Ovary (tissue), 9 donors: ENCODE measurements around the gene LMX1B. TPM values are rescaled to one million over a fixed set of nuclear protein-coding genes. Genes with fewer than 3 reads are reported as not detected.

Experiments used
- DNase-seq, 5 donors: peaks; one replicate each; pipeline ENCODE4 v3.0.0-alpha.2; 2019 to 2020
- H3K27ac ChIP-seq, 2 donors: fragments of 200-600 bp; one replicate each; pipeline versions ENCODE4 v1.5.1 to v1.8.0; 2019 to 2022
- H3K27me3 ChIP-seq: fragments of 200-600 bp; one replicate; pipeline ENCODE4 v1.8.0; 2022
- H3K36me3 ChIP-seq: fragments of 200-600 bp; sonication (generic); one replicate; pipeline ENCODE4 v1.5.1; 2019
- H3K4me1 ChIP-seq: one replicate; pipeline ENCODE4 v1.8.1; 2013; ENCODE audit warnings: mild to moderate bottlenecking, moderate library complexity; ENCODE audit not compliant: insufficient read depth
- H3K4me3 ChIP-seq: fragments of 200-600 bp; sonication (generic); one replicate; pipeline ENCODE4 v1.5.1; 2017
- H3K9me3 ChIP-seq, 2 donors: fragments of 200-600 bp in 1 of 2; sonication (generic) in 1 of 2; one replicate each; pipeline versions ENCODE4 v1.5.1 to v1.8.1; 2013 to 2019; ENCODE audit warnings: mild to moderate bottlenecking in 1 of 2, moderate library complexity in 1 of 2
- EP300 ChIP-seq: sonication (generic); formaldehyde crosslinking; IDR thresholded peaks from one replicate; pipeline ENCODE4 v1.6.1; 2017; ENCODE audit warnings: antibody characterized with exemption
- POLR2A ChIP-seq: fragments of 450-650 bp; IDR thresholded peaks from one replicate; pipeline ENCODE4 v1.6.1; 2017; ENCODE audit warnings: antibody characterized with exemption, mild to moderate bottlenecking, moderate library complexity
- WGBS, 3 donors: extraction: QIAGEN DNeasy Blood & Tissue Kit in 1 of 3; methylation state at CpG; one replicate each; pipeline versions ENCODE4 v1.1.5 to v1.1.7; 2013 to 2017; 5-methylcytosine and 5-hydroxymethylcytosine counted together
- intact Hi-C, 4 donors: fragments of 100-400 bp; cut with DNase I; formaldehyde crosslinking; loops; one replicate each; pipeline versions ENCODE4 v1.11.0 to v1.15.1; 2022 to 2023
- polyA plus RNA-seq, 2 donors: library from polyadenylated mRNA; stranded (reverse); fragments of 200-250 nt in 1 of 2; fragments of 350-450 nt in 1 of 2; fragmentation: Illumina TruSeq in 1 of 2; extraction: RNeasy Lipid Tissue Mini Kit (QIAGEN cat#74804) in 1 of 2; gene quantifications; one replicate each; pipeline ENCODE4 v1.2.3, GENCODE V29; 2013 to 2014
- total RNA-seq, 7 donors: library from RNA; depleted of rRNA in 2 of 7; stranded (reverse); fragments of >200 nt in 2 of 7; fragmentation: NEBNext Ultra II Directional in 3 of 7; extraction: Animal tissue kit (Norgen Biotek cat#: 25700) in 3 of 7; gene quantifications; one replicate each; pipeline versions ENCODE4 v1.1.0 to v1.2.4, GENCODE V29; 2016 to 2023
- TF ChIP-seq, protein P1 (sequence below), 3 donors: fragments of 450-650 bp in 2 of 3; fragments of 200-600 bp in 1 of 3; IDR thresholded peaks; one replicate each; pipeline versions ENCODE4 v1.5.1 to v1.8.0; 2016 to 2022; ENCODE audit warnings: antibody characterized with exemption in 3 of 3, mild to moderate bottlenecking in 1 of 3
- donor health status: DM: no; HTN: no; CAD: no; lungs with moderate emphysema.
- donor health status: DM: no; HTN: no; CAD: no.
- donor health status: Bipolar disorder and iron deficiency.
- donor health status: DM: yes; HTN: yes; CAD: no.
- donor health status: DM: no; HTN: no; CAD: no.
- donor health status: DM: yes; HTN: yes; CAD: no.

Gene LMX1B
- total and polyA plus RNA-seq, 9 donors = 0.08 to 0.20 TPM; not detected in 7

DNA sequence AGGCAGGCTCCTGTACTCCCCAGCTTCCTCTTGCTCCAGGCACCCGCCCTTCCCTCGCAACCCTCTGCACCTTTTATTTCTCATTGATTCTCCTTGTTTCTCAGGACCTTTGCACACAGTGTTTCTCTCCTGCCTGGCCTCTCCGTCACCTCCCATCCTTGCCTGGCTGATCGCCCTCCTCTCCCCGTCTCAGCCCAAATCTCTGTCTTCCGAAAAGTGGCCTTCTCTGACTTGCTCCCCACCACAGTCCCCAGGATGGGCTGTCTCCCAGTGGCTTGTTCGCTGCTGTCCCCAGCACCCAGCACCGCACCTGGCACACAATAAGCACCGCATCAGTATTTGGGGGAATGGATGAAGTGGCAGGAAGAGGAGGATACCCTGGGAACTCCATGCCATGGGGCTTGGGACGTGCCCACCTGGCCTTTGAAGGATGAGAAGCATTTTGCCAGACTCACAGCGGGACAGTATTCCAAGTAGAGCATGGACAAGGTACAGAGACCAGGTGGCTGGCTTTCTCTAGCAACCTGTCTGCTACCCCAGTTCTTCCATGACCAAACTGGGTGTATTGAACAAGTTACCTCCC is 62.5 kb downstream of the LMX1B start:
- no peak for TF ChIP-seq EP300
- TF ChIP-seq, protein P1, sequence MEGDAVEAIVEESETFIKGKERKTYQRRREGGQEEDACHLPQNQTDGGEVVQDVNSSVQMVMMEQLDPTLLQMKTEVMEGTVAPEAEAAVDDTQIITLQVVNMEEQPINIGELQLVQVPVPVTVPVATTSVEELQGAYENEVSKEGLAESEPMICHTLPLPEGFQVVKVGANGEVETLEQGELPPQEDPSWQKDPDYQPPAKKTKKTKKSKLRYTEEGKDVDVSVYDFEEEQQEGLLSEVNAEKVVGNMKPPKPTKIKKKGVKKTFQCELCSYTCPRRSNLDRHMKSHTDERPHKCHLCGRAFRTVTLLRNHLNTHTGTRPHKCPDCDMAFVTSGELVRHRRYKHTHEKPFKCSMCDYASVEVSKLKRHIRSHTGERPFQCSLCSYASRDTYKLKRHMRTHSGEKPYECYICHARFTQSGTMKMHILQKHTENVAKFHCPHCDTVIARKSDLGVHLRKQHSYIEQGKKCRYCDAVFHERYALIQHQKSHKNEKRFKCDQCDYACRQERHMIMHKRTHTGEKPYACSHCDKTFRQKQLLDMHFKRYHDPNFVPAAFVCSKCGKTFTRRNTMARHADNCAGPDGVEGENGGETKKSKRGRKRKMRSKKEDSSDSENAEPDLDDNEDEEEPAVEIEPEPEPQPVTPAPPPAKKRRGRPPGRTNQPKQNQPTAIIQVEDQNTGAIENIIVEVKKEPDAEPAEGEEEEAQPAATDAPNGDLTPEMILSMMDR (IDR thresholded peaks at IDR 0.05) = no peak
- TF ChIP-seq POLR2A = no peak
- Histone ChIP-seq H3K4me1 (peaks cover 5% of the 10 kb centered on the region), H3K9me3 (no peaks in the 10 kb centered on the region), H3K27me3 (peaks cover 7% of the 10 kb centered on the region), H3K4me3 (no peak overlapping the region), H3K36me3 (no peaks in the 10 kb centered on the region), H3K27ac (no peak overlapping the region)
- WGBS, 3 donors = 24 to 43% (median 33%) methylated on average over 11 of the region's 11 CpGs
- no peak for DNase-seq
- intact Hi-C loops = no loop called here

DNA sequence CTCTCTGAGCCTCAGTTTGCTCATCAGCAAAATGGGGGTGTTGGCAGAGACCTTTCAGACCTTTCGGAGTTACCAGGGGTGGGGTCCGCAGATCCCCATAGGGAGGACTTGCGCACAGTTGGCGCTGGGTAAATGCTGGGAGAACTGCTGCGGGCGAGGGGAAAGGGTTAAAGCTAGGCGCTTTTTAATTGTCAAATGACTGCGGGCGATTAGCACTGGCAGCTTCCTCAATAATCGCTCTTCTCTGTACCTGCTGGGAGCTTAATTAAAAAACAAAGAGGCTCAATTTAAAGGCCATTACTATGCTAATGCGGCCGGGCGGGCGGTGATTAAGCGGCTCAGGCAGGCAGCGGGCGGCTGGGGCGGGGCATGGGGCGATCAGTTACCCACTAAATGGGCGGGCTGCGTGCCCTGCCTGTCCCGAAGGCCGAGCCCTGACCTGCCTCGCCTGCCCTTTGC is 63.0 kb downstream of the LMX1B start:
- TF ChIP-seq EP300 (no peak), POLR2A (no peak)
- TF ChIP-seq, protein P1 (IDR thresholded peaks at IDR 0.05) = no peak
- H3K27ac ChIP-seq = no peak overlapping the region
- intact Hi-C loops = no loop called here
- H3K27me3 ChIP-seq = peaks cover 7% of the 10 kb centered on the region
- no peak overlapping the region for H3K4me3 ChIP-seq
- no peaks in the 10 kb centered on the region for H3K36me3 ChIP-seq
- WGBS, 3 donors = 11 to 22% (median 17%) methylated on average over 24 of the region's 24 CpGs
- DNase-seq = no peak
- H3K9me3 ChIP-seq = no peaks in the 10 kb centered on the region
- peaks cover 3% of the 10 kb centered on the region for H3K4me1 ChIP-seq

DNA sequence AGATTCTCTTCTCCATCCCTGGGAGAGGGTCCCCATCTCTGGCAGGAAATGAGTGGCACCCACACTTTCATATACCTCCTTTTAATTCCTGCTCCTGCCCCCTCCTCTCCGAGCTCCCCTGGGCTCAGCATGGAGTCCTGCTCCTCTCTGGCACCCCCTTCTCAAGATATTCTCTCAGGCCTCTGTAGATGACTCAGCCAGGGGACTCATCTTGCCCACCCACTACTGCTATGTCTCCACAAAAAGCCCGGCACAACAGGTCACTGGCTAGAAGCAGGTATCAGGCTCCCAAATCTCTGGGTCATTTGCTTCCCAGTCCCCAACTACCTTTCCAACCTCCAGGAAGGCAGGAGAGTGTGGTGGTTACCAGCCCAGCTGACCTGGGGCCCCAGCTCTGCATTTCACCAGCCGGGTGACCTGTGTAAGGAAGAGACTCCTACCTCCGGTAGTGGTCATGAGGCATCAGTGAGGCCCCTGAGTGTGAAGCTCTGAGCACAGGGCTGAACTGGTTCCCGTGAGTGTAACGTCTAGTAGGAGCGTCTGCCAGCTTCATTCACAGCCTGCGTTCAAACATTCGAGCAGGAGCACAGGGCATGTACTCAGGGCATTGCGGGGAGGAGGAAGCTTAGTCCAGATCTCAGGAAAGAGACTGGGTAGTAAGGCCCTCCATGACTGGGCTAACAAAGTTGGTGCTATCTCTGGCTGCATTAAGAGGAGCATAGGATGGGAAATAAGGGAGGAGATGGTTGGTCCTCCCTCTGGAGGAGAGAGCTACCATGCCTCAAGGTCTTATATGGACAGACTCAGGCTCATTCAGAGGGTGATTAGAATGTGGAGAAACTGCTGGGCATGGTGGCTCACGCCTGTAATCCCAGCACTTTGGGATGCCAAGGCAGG is 63.7 kb downstream of the LMX1B start:
- WGBS, 3 donors = 46 to 56% (median 53%) methylated on average over 11 of the region's 11 CpGs
- H3K27me3 ChIP-seq = peaks cover 7% of the 10 kb centered on the region

DNA sequence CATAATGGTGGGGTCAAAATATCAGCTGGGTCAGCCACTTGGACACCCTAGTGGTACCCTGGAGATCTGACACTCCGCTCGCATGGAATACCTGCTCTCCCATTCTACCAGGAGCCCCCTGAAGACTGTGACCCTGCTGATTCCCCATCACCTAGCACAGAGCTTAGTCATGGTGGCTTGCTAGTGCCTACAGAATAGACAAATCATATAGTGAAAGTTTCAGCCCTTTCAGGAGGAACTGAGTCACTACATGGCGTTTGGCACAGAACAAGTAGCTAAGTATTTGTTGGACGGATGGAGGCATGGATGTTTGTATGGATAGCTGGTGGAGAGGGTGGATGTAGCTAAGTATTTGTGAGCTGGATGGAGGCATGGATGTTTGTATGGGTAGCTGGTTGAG is 65.3 kb downstream of the LMX1B start:
- H3K36me3 ChIP-seq = no peaks in the 10 kb centered on the region
- H3K27me3 ChIP-seq = peaks cover 7% of the 10 kb centered on the region
- no peaks in the 10 kb centered on the region for H3K9me3 ChIP-seq
- no peak for TF ChIP-seq POLR2A
- WGBS, 3 donors = 81 to 88% (median 85%) methylated on average over 4 of the region's 4 CpGs
- peaks cover 5% of the 10 kb centered on the region for H3K4me1 ChIP-seq
- intact Hi-C loops = no loop called here
- DNase-seq = no peak
- H3K4me3 ChIP-seq = no peak overlapping the region
- no peak overlapping the region for H3K27ac ChIP-seq

More for the DNA sequence above, 63.7 kb downstream of the LMX1B start:
- TF ChIP-seq, protein P1 (IDR thresholded peaks at IDR 0.05) = no peak
- no peak for TF ChIP-seq EP300
- TF ChIP-seq POLR2A = no peak
- H3K4me1 ChIP-seq = no peaks in the 10 kb centered on the region
- no peaks in the 10 kb centered on the region for H3K36me3 ChIP-seq
- no peaks in the 10 kb centered on the region for H3K9me3 ChIP-seq
- no peak overlapping the region for H3K27ac ChIP-seq
- intact Hi-C loops = no loop called here
- DNase-seq = no peak
- H3K4me3 ChIP-seq = no peak overlapping the region

DNA sequence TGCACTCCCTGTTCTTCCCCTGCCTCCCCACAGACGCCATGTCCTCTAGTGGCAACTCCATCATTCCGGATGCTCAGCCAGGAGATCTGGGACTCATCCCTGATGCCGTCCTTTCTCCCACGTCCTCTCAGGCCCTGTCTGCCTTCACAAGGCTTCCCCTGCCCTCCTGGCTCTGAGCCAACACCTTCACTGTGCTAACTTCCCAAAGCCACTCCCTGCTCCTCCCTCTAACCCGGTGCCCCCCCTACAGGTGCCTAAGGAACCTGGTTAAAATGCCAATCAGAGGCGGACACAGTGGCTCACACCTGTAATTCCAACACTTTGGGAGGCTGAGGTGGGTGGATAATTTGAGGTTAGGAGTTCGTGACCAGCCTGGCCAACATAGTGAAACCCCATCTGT is 67.6 kb downstream of the LMX1B start:
- no peak overlapping the region for H3K4me3 ChIP-seq
- TF ChIP-seq POLR2A (no peak), EP300 (no peak)
- TF ChIP-seq, protein P1 (IDR thresholded peaks at IDR 0.05) = no peak
- 75 to 82% (median 80%) methylated on average over 7 of the region's 7 CpGs for WGBS, 3 donors
- H3K4me1 ChIP-seq = peaks cover 5% of the 10 kb centered on the region
- H3K27me3 ChIP-seq = peaks cover 6% of the 10 kb centered on the region
- H3K36me3 ChIP-seq = no peaks in the 10 kb centered on the region
- no peak for DNase-seq
- H3K9me3 ChIP-seq = no peaks in the 10 kb centered on the region
- H3K27ac ChIP-seq = no peak overlapping the region
- intact Hi-C loops = no loop called here
